SU-DHL-6 (cell line): Measurements from ENCODE around the gene FETUB.

Experiments
- H2AFZ ChIP-seq: fragments of 200-600 bp; sonication (generic); 2 replicates; pipeline ENCODE4 v1.6.1; 2014; ENCODE audit warnings: low read depth, mild to moderate bottlenecking, moderate library complexity, mixed read lengths, antibody characterized with exemption, low read length; ENCODE audit not compliant: severe bottlenecking
- H3F3A ChIP-seq: fragments of 200-600 bp; shearing (Covaris generic); 2 replicates; pipeline ENCODE4 v1.6.0; 2016; ENCODE audit warnings: antibody characterized with exemption, mild to moderate bottlenecking; ENCODE audit not compliant: insufficient read depth
- H3K27ac ChIP-seq: fragments of 200-600 bp; sonication (generic); 2 replicates; pipeline ENCODE4 v1.5.1; 2016; ENCODE audit warnings: low read depth, mild to moderate bottlenecking, low read length, moderate library complexity, mixed read lengths
- H3K27me3 ChIP-seq: fragments of 200-600 bp; sonication (generic), shearing (Covaris generic); 2 replicates; pipeline ENCODE4 v1.6.0; 2014; ENCODE audit warnings: mild to moderate bottlenecking, low read length
- H3K36me3 ChIP-seq: fragments of 200-600 bp; sonication (generic); 2 replicates; pipeline ENCODE4 v1.6.1; 2014; ENCODE audit warnings: mild to moderate bottlenecking, low read length, mixed read lengths
- H3K4me2 ChIP-seq: fragments of 300-600, 200-600 bp; shearing (Covaris generic), sonication (generic); 2 replicates; pipeline ENCODE4 v1.6.0; 2014; ENCODE audit warnings: low read length, low read depth, mild to moderate bottlenecking; ENCODE audit not compliant: poor library complexity, severe bottlenecking
- H3K4me3 ChIP-seq: fragments of 200-600 bp; sonication (generic); 2 replicates; pipeline ENCODE4 v1.5.1; 2014; ENCODE audit warnings: antibody characterized with exemption, low read length, mild to moderate bottlenecking, mixed read lengths; ENCODE audit not compliant: insufficient read depth, poor library complexity, severe bottlenecking
- H3K79me2 ChIP-seq: fragments of 200-600 bp; sonication (generic); 2 replicates; pipeline ENCODE4 v1.6.1; 2014; ENCODE audit warnings: mild to moderate bottlenecking, low read length, moderate library complexity; ENCODE audit not compliant: insufficient read depth
- H3K9ac ChIP-seq: fragments of 200-600 bp; sonication (generic); 2 replicates; pipeline ENCODE4 v1.7.0; 2014; ENCODE audit warnings: mild to moderate bottlenecking, low read length
- H3K9me2 ChIP-seq: fragments of 200-600 bp; sonication (generic); replicated peaks from 2 replicates; pipeline ENCODE4 v1.6.1; 2014; ENCODE audit warnings: low read length; ENCODE audit not compliant: insufficient read depth
- H3K9me3 ChIP-seq: fragments of 200-600 bp; sonication (generic); 2 replicates; pipeline ENCODE4 v1.6.1; 2014; ENCODE audit warnings: low read length, mixed read lengths; ENCODE audit not compliant: insufficient read depth
- H4K20me1 ChIP-seq: fragments of 200-600 bp; sonication (generic); 2 replicates; pipeline ENCODE4 v1.6.1; 2014; ENCODE audit warnings: low read depth, mild to moderate bottlenecking, antibody characterized with exemption, low read length, moderate library complexity, mixed read lengths
- EZH2phosphoT487 ChIP-seq: fragments of 200-600 bp; sonication (generic), shearing (Covaris generic); conservative IDR thresholded peaks from 2 replicates; pipeline ENCODE4 v1.6.1; 2018; ENCODE audit warnings: mild to moderate bottlenecking, antibody characterized with exemption, low read length, moderate library complexity, mixed read lengths
- TF ChIP-seq, protein P1 (sequence below): fragments of 200-600 bp; sonication (generic); IDR thresholded peaks from one replicate; pipeline ENCODE4 v1.5.1; 2017; ENCODE audit warnings: antibody characterized with exemption, mild to moderate bottlenecking, low read length, moderate library complexity; ENCODE audit not compliant: insufficient read depth, poor library complexity, severe bottlenecking

The FETUB gene

DNA sequence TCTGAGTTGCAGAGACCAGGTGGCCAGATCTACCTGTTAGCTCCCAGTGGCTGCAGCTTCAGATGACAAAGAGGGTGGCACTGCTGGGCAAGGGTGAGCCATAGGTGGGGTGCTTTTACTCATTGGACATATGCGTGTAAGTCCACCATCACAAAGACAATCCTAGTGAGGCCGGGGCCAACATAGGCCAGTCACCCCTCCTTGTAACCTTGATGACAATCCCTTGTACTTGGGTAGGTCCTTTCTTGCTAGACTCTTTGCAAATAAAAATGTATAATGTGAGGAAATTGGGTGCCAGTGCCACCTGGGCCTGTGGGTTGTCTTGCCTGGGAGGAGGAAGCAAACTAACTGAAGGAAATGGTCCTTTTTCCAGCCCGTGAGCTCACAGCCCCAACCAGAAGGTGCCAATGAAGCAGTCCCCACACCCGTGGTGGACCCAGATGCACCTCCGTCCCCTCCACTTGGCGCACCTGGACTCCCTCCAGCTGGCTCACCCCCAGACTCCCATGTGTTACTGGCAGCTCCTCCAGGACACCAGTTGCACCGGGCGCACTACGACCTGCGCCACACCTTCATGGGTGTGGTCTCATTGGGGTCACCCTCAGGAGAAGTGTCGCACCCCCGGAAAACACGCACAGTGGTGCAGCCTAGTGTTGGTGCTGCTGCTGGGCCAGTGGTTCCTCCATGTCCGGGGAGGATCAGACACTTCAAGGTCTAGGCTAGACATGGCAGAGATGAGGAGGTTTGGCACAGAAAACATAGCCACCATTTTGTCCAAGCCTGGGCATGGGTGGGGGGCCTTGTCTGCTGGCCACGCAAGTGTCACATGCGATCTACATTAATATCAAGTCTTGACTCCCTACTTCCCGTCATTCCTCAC lies 19.7 kb upstream of the FETUB start:
- Histone ChIP-seq H3K9me3 (no peaks in the 10 kb centered on the region), H3F3A (no peaks in the 10 kb centered on the region), H3K27me3 (no peaks in the 10 kb centered on the region), H3K27ac (no peak overlapping the region), H3K9ac (no peak overlapping the region), H3K9me2 (no peaks in the 10 kb centered on the region), H2AFZ (no peak overlapping the region), H4K20me1 (no peaks in the 10 kb centered on the region), H3K4me2 (no peak overlapping the region), H3K36me3 (no peaks in the 10 kb centered on the region), H3K79me2 (no peaks in the 10 kb centered on the region), H3K4me3 (no peak overlapping the region)
- no peak for TF ChIP-seq EZH2phosphoT487
- TF ChIP-seq, protein P1, sequence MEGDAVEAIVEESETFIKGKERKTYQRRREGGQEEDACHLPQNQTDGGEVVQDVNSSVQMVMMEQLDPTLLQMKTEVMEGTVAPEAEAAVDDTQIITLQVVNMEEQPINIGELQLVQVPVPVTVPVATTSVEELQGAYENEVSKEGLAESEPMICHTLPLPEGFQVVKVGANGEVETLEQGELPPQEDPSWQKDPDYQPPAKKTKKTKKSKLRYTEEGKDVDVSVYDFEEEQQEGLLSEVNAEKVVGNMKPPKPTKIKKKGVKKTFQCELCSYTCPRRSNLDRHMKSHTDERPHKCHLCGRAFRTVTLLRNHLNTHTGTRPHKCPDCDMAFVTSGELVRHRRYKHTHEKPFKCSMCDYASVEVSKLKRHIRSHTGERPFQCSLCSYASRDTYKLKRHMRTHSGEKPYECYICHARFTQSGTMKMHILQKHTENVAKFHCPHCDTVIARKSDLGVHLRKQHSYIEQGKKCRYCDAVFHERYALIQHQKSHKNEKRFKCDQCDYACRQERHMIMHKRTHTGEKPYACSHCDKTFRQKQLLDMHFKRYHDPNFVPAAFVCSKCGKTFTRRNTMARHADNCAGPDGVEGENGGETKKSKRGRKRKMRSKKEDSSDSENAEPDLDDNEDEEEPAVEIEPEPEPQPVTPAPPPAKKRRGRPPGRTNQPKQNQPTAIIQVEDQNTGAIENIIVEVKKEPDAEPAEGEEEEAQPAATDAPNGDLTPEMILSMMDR, result no peak

GRCh38 chr3:186621894-186622650 lies 18.1 kb upstream of the FETUB start:
- no peaks in the 10 kb centered on the region for H3K79me2 ChIP-seq
- no peaks in the 10 kb centered on the region for H3K9me3 ChIP-seq
- H4K20me1 ChIP-seq, result no peaks in the 10 kb centered on the region
- H3F3A ChIP-seq, result no peaks in the 10 kb centered on the region
- no peak overlapping the region for H3K4me3 ChIP-seq
- H3K36me3 ChIP-seq, result no peaks in the 10 kb centered on the region
- H3K27ac ChIP-seq, result no peak overlapping the region
- TF ChIP-seq EZH2phosphoT487, result no peak
- TF ChIP-seq, protein P1, result no peak
- no peaks in the 10 kb centered on the region for H3K27me3 ChIP-seq
- no peaks in the 10 kb centered on the region for H3K9me2 ChIP-seq
- H2AFZ ChIP-seq, result no peak overlapping the region
- no peak overlapping the region for H3K9ac ChIP-seq
- H3K4me2 ChIP-seq, result no peak overlapping the region

DNA sequence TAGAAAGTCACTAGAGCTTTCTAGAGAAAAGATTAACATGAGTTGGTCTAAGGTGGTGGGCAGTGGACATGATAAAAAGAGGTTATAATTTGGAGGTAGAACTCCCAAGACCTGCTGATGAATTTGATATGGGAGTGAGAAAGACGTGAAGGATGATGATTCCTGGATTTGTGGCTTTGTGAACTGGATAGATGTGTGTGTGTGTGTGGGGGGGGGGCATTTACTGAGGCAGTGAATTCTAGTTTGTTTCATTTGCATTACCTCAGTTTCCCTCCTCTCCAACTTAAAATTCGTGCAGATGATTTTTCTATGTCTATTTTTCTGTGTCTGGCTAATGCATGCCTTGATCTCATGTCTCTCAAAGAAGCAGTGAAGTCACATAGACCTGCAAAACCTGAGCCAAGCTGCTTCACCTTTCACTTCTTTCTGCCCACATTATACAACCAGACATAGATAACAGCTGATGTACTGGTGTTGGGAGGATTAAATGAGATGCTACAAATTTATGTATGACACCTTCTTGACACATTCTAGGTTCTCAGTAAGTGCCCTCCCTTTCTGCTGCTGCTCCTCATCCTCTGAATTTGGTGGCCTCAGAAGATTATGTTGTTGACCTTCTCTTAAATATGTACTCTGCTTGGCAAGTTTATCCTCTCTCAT lies 17.4 kb upstream of the FETUB start:
- Histone ChIP-seq H2AFZ (no peak overlapping the region), H3K4me2 (no peak overlapping the region), H3K27ac (no peak overlapping the region), H3K27me3 (no peaks in the 10 kb centered on the region), H3K79me2 (no peaks in the 10 kb centered on the region), H3K9me3 (no peaks in the 10 kb centered on the region), H3K36me3 (no peaks in the 10 kb centered on the region), H4K20me1 (no peaks in the 10 kb centered on the region), H3K9ac (no peak overlapping the region), H3F3A (no peaks in the 10 kb centered on the region), H3K9me2 (no peaks in the 10 kb centered on the region), H3K4me3 (no peak overlapping the region)
- TF ChIP-seq, protein P1, result no peak
- TF ChIP-seq EZH2phosphoT487, result no peak
